GM18508 (cell line): ENCODE data around the gene CDC42BPA.

ENCODE experiments used
- ATAC-seq: cut with Tn5 transposase; IDR thresholded peaks from one replicate; pipeline ENCODE4 v1.9.1; 2021; ENCODE audit warnings: moderate number of reproducible peaks; ENCODE audit not compliant: insufficient read depth, unreplicated experiment

CDC42BPA gene

GRCh38 chr1:226976276-226976977 is 341.9 kb downstream of the CDC42BPA start:
- ATAC-seq = no peak

GRCh38 chr1:226975259-226976250 is 342.7 kb downstream of the CDC42BPA start:
- no peak for ATAC-seq

- no peak for ATAC-seq
Observed at GRCh38 chr1:226974544-226975258, 343.6 kb downstream of the CDC42BPA start.

GRCh38 chr1:226973898-226974543 is 344.3 kb downstream of the CDC42BPA start:
- ATAC-seq = no peak

- ATAC-seq = no peak
Observed at GRCh38 chr1:226973371-226973897, 344.9 kb downstream of the CDC42BPA start.

GRCh38 chr1:226972931-226973330 is 345.4 kb downstream of the CDC42BPA start:
- ATAC-seq = no peak

GRCh38 chr1:226971765-226972164 is 346.5 kb downstream of the CDC42BPA start:
- no peak for ATAC-seq

GRCh38 chr1:226967665-226968064 is 350.6 kb downstream of the CDC42BPA start:
- no peak for ATAC-seq

- no peak for ATAC-seq
Observed at GRCh38 chr1:226966683-226967082, 351.6 kb downstream of the CDC42BPA start.

GRCh38 chr1:226965581-226966440 is 352.5 kb downstream of the CDC42BPA start:
- ATAC-seq = no peak

- ATAC-seq = no peak
Observed at GRCh38 chr1:226964611-226965486, 353.4 kb downstream of the CDC42BPA start.

GRCh38 chr1:226964068-226964425 is 354.2 kb downstream of the CDC42BPA start:
- no peak for ATAC-seq

GRCh38 chr1:226962421-226963391 is 355.6 kb downstream of the CDC42BPA start:
- no peak for ATAC-seq

GRCh38 chr1:226960944-226961765 is 357.1 kb downstream of the CDC42BPA start:
- ATAC-seq = no peak

GRCh38 chr1:226960256-226960655 is 358.0 kb downstream of the CDC42BPA start:
- ATAC-seq = no peak

GRCh38 chr1:226958300-226958699 is 360.0 kb downstream of the CDC42BPA start:
- ATAC-seq = no peak
